Right kidney (tissue), 9 donors: Measurements from ENCODE around the gene MAB21L4.

Experiments used
- DNase-seq: peaks from one replicate; pipeline ENCODE4 v3.0.0-alpha.2; 2016
- long read RNA-seq, 8 donors: transcript quantifications; one replicate each; lab custom pipeline, GENCODE V29; 2026

Gene MAB21L4
- long read RNA-seq, donor 1, result 0 reads
- long read RNA-seq, donor 2, result 0 reads
- long read RNA-seq, donor 3, result 0 reads
- long read RNA-seq, donor 4, result 0 reads
- long read RNA-seq, donor 5, result 0 reads
- long read RNA-seq, donor 6, result 0 reads
- long read RNA-seq, donor 7, result 0 reads
- long read RNA-seq, donor 8, partial matches to known transcripts, result 0 of 1 reads
- long read RNA-seq, donor 8, other reads (novel, unspliced or antisense), result 0 of 1 reads

GRCh38 chr2:240895656-240896388 is at the start of gene MAB21L4:
Gene MAB21L4 (minus strand): TSS chr2:240896156. CDS start chr2:240895997, 159 bp downstream.
- DNase-seq, result no peak

GRCh38 chr2:240936106-240936505 is 40.1 kb upstream of the MAB21L4 start:
- DNase-seq, result no peak

GRCh38 chr2:240935103-240935876 is 39.3 kb upstream of the MAB21L4 start:
- no peak for DNase-seq

GRCh38 chr2:240934701-240935102 is 38.7 kb upstream of the MAB21L4 start:
- no peak for DNase-seq

DNA sequence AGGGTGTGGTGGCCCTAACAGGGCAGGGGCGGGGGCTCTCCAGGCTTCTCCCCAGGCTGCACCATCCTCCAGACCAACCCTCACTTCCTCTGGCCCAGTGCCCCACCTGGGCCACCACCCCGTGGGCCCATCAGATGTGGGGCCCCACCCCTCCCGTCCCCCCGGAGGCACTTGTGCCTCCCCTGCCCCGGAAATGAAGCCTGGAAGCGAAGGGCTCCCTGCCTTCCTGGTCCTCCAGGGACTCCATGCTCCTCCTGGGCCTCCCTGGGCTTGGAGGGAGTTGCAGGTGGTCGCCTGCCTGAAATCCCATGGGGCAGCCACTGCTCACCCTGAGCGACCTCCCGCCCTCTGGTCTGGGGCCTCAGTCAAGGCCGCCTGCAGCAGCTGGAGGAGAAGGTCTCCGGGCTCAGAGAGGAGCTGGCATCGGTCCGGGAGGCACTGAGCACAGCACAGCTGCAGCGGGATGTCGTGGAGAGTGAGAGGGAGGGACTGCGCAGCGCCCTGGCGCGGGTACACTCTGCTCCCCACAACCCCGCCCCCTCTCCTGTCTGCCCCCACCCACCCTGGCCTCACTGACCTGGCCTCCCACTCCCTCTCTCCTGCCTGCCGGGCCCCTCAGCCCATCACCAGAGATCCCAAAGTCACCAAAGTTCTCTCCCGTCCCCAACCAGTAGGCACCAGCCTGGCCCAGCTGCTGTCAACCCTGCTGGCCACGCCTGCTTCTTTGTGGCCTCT is 38.2 kb upstream of the MAB21L4 start:
- DNase-seq, result no peak

- DNase-seq, result no peak
Measured at GRCh38 chr2:240933048-240933965, 37.4 kb upstream of the MAB21L4 start.

DNA sequence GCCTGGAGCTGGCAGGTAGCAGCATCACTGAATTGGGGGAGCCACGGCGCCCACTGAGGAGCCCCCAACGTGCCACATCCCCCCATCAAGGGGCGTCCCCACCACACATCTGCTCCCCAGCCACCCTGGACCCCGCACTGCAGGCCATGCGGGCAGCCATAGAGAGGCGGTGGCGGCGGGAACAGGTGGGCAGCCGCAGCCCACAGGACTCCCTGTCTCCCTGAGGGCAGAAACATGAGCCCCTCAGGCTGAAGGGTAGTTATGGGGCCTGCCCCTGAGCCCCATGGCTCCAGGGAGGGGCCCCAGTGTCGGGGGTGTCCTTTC is 36.7 kb upstream of the MAB21L4 start:
- no peak for DNase-seq

DNA sequence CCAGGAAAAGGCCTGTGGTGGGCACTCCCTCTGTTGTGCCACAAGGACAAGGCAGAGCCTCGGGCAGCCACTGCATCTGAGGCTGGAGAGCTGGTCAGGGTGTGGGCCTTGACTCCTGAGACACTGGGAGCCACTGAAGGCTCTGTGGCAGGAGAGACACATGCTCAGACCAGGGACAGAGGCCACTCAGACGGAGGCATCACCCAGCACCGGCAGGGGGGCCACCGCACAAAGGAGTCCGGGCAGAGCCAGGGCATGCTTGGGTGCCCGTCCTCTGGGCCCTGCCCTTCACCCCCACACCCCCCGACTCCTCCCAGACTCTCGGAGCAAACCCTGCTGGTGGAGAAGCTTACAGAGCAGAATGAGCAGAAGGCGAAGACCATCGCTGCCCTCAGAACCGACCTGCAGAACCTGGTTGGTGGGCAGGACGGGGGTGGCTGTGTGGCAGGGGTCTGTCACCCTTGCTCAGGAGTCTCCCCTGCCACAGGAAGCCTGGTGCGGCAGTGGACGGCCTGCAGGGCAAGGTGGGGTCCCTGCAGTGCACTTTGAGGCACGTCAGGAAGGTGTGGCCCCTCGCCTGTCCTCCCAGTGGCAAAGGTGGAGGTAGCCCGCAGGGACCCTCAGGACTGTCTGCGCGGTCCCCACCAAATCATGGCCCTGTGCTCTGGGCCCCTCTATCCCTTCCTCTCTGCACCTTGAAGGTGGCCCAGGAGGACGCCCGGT is 36.2 kb upstream of the MAB21L4 start:
- DNase-seq, result no peak

DNA sequence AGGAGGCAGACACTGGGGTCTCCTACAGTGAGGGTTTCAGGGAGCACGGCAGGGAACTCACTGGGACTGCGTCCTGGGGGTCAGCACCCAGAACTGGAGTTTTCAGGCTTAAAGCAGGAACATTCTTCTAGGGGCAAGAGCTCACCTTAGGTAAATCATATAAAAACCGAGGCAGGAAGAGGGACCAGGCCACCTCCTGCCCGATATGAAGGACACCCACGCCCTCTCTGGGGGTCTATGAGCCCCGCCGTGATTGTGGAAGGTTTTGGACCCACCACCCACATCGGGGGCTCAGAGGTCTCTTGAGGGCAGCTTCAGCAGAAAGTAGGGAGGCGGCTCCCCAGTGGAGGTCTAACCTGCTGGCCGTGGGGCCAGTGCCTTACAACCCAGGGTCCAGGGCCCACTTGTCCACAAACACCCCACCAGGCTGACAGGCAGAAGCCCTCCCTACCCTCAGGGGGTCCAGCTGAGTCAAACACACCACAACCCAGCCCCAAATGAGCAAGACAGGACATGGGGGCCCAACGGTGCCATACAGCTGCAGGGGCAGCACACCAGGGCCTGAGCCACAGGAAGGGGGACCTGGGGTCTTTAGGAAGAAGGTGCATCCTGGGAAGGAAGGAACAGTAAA is 35.5 kb upstream of the MAB21L4 start:
- no peak for DNase-seq

GRCh38 chr2:240930631-240931318 is 34.8 kb upstream of the MAB21L4 start:
- DNase-seq, result no peak

DNA sequence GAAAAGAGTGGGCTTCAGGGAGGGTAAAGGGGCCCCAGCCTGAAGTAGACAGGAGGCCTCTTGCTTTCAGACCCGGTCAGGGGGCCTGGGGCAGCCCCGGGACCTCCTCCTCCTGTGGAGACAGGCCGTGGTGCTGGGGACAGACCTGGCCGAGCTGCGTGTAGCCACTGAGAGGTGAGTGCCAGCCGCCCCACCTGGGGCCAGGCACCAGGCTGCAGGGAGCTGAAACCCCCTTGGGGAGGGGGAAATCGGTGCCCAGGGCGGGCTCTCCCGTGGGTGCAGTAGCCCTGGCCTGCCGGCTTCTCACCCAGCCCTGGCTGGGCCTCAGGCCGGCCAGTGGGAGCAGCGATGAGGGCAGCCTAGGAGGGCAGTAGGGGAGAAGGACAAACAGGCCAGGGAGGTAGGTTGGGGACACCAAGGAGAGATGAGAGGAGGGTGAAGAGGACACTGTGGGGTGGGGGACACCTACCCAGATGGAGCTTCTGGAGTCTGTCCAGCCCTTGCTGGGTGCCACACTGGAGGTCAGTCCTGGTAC is 34.2 kb upstream of the MAB21L4 start:
- no peak for DNase-seq

DNA sequence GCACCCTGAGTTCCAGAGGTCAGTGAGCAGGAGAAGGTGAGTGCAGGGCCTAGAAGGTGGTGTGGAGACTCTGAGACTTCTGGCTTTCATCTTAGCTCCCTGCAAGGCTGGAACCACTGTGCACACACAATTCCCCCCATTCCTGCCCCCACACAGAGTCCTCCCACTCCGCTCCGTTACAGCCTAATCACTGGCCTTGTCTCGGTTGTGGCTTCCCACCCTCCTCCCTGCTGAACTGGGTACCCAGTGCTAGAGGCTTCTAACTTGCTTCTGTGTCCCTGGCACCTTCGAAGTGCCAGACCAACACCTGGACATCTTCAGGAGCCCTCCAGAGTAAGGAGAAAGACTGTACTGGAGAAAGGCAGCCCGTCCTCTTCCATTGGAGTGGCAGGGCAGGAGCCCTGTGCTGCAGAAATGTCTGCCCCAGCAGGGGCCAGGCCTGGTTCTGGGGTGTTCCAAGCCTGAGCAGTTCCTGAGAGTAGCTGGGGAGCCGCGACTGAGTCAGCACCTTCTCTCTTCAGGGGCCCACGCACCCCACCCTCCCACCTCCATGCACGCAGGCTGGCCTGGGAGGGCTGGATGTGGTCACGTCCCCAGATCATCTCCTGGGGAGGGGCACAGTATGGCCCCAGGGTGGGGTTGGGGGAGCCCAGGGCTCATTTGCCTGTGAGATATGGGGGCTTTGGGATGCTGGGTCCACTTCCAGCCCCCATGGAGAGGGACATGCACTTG is 33.6 kb upstream of the MAB21L4 start:
- no peak for DNase-seq

DNA sequence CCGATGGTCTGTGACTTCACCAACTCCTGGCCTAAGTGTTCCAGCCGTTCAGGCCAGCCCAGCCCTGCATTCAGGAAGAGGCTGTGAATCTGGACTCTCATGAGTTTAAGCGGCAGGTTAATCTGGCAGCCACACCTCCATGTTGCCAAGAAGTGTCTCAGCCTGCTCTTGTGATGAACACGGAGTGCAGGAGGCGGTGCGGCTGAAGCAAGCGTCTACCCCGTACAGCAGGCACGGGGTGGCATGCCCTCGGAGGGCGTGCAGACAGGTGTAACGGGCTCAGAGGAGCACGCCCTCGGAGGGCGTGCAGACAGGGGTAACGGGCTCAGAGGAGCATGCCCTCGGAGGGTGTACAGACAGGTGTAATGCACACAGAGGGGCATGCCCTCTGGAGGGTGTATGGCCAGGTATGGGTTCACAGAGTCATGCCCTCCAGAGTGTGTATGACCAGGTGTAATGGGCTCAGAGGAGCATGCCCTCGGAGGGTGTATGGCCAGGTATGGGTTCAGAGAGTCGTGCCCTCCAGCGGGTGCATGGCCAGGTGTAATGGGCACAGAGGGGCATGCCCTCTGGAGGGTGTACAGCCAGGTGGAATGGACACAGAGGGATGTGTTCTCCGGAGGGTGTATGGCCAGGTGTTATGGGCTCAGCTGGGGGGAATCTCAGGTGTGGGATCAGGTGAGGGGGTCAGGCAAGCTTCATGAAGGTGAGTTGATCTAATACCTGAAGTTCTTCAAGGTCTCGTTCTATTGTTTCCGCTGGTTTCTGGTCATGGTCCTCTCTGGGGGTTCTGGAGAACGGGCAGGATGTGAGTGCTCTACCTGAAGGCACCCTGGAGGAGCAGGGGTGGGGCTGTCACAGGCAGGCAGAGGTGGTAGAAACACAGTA is 32.8 kb upstream of the MAB21L4 start:
- no peak for DNase-seq

DNA sequence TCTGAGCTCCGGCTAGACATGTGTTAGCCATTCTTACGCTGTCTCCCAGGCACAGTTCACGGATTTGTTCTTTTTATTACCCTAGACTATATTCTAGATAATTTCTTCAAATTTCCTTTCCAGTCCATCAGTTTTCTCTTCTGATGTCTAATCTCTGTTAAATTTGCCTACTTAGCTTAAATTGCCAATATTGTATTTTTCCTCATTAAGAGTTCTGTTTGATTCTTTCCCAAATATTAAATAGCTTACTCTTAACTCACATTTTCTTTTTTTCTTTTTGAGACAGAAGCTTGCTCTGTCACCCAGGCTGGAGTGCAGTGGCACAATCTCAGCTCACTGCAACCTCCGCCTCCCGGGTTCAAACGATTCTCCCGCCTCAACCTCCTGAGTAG is 31.4 kb upstream of the MAB21L4 start:
- no peak for DNase-seq

GRCh38 chr2:240926516-240927389 is 30.8 kb upstream of the MAB21L4 start:
- DNase-seq, result no peak
